Mesenchymal stem cell (in vitro differentiated cells and primary cell): ENCODE data around the gene RPL37.
A peak's percentile ranks its signal among the peaks of the same experiment; 100 is the strongest.

Source experiments
- DNase-seq: peaks from one replicate; pipeline ENCODE4 v3.0.0-alpha.2; 2013
- H2AFZ ChIP-seq: one replicate; pipeline ENCODE4 v1.6.1; 2013; ENCODE audit warnings: low read depth, mild to moderate bottlenecking, control low read depth, inconsistent platforms, low read length, moderate library complexity
- H2AK5ac ChIP-seq: 2 replicates; pipeline ENCODE4 v1.6.1; 2013; ENCODE audit warnings: low read length, moderate library complexity, mild to moderate bottlenecking, inconsistent platforms; ENCODE audit not compliant: severe bottlenecking
- H2BK120ac ChIP-seq: one replicate; pipeline ENCODE4 v1.6.1; 2013; ENCODE audit warnings: low read depth, mild to moderate bottlenecking, inconsistent platforms, low read length, moderate library complexity
- H2BK12ac ChIP-seq, 2 experiments: one replicate each; pipeline ENCODE4 v1.6.1; 2013; ENCODE audit warnings: inconsistent platforms in 2 of 2, low read length in 2 of 2, mild to moderate bottlenecking in 2 of 2, moderate library complexity in 2 of 2, control low read depth in 1 of 2
- H2BK15ac ChIP-seq: one replicate; pipeline ENCODE4 v1.6.1; 2013; ENCODE audit warnings: mild to moderate bottlenecking, low read depth, inconsistent platforms; ENCODE audit not compliant: poor library complexity, severe bottlenecking
- H2BK5ac ChIP-seq: 2 replicates; pipeline ENCODE4 v1.6.1; 2013; ENCODE audit warnings: low read depth, mild to moderate bottlenecking, low read length, control low read depth, inconsistent platforms; ENCODE audit not compliant: poor library complexity, severe bottlenecking
- H3K14ac ChIP-seq, 2 experiments: one replicate each; pipeline ENCODE4 v1.6.1; 2013; ENCODE audit warnings: inconsistent platforms in 2 of 2, low read length in 2 of 2, control low read depth in 1 of 2, mild to moderate bottlenecking in 1 of 2, moderate library complexity in 1 of 2
- H3K18ac ChIP-seq, 2 experiments: one replicate each; pipeline ENCODE4 v1.6.1; 2013; ENCODE audit warnings: inconsistent platforms in 2 of 2, low read length in 2 of 2, control low read depth in 1 of 2, low read depth in 1 of 2, mild to moderate bottlenecking in 1 of 2
- H3K23ac ChIP-seq, 2 experiments: one replicate each; pipeline ENCODE4 v1.6.1; 2013; ENCODE audit warnings: inconsistent platforms in 2 of 2, low read length in 2 of 2, mild to moderate bottlenecking in 2 of 2, moderate library complexity in 2 of 2, control low read depth in 1 of 2
- H3K27ac ChIP-seq: 2 replicates; pipeline ENCODE4 v1.5.1; 2013; ENCODE audit warnings: mild to moderate bottlenecking, moderate library complexity, low read length, control low read depth, inconsistent platforms; ENCODE audit not compliant: poor library complexity, severe bottlenecking
- H3K27me3 ChIP-seq, 2 experiments: 2 replicates each; pipeline versions ENCODE4 v1.6.1 to v1.7.0; 2013; ENCODE audit warnings: low read length in 2 of 2, mild to moderate bottlenecking in 2 of 2, moderate library complexity in 2 of 2, control low read depth in 1 of 2, inconsistent platforms in 1 of 2; ENCODE audit not compliant: control insufficient read depth in 1 of 2, insufficient read depth in 1 of 2
- H3K36me3 ChIP-seq, 2 experiments: 2 replicates each; pipeline versions ENCODE4 v1.6.1 to v1.7.0; 2013; ENCODE audit warnings: low read length in 2 of 2, control low read depth in 1 of 2, inconsistent platforms in 1 of 2, low read depth in 1 of 2, mild to moderate bottlenecking in 1 of 2; ENCODE audit not compliant: insufficient read depth in 2 of 2, control insufficient read depth in 1 of 2
- H3K4ac ChIP-seq, 2 experiments: one replicate each; pipeline ENCODE4 v1.6.1; 2013; ENCODE audit warnings: inconsistent platforms in 2 of 2, low read length in 2 of 2, mild to moderate bottlenecking in 2 of 2, moderate library complexity in 2 of 2, control low read depth in 1 of 2, low read depth in 1 of 2
- H3K4me1 ChIP-seq: 2 replicates; pipeline ENCODE4 v1.6.1; 2013; ENCODE audit warnings: low read depth, low read length, control low read depth; ENCODE audit not compliant: control insufficient read depth, insufficient read depth
- H3K4me2 ChIP-seq: 2 replicates; pipeline ENCODE4 v1.6.1; 2013; ENCODE audit warnings: low read length, mild to moderate bottlenecking, inconsistent platforms; ENCODE audit not compliant: poor library complexity, severe bottlenecking
- H3K4me3 ChIP-seq, 2 experiments: 2 replicates each; pipeline versions ENCODE4 v1.5.1 to v1.7.0; 2013; ENCODE audit warnings: low read length in 2 of 2, mild to moderate bottlenecking in 2 of 2, control low read depth in 1 of 2, low read depth in 1 of 2; ENCODE audit not compliant: insufficient read depth in 1 of 2
- H3K79me1 ChIP-seq: replicated peaks from 2 replicates; pipeline ENCODE4 v1.6.1; 2013; ENCODE audit warnings: mild to moderate bottlenecking, control low read depth, low read length, inconsistent platforms; ENCODE audit not compliant: poor library complexity, severe bottlenecking
- H3K9ac ChIP-seq: 2 replicates; pipeline ENCODE4 v1.7.0; 2013; ENCODE audit warnings: mild to moderate bottlenecking, low read length, moderate library complexity
- H3K9me3 ChIP-seq: 2 replicates; pipeline ENCODE4 v1.7.0; 2013; ENCODE audit warnings: mild to moderate bottlenecking, low read length; ENCODE audit not compliant: control insufficient read depth
- H4K8ac ChIP-seq: one replicate; pipeline ENCODE4 v1.6.1; 2013; ENCODE audit warnings: inconsistent platforms, mild to moderate bottlenecking, low read length, moderate library complexity
- H4K91ac ChIP-seq: one replicate; pipeline ENCODE4 v1.6.1; 2013; ENCODE audit warnings: mild to moderate bottlenecking, low read length, inconsistent platforms
- WGBS: methylation state at CpG from one replicate; pipeline ENCODE4 v1.1.7; 2013; ENCODE audit warnings: mixed read lengths; 5-methylcytosine and 5-hydroxymethylcytosine counted together

Gene RPL37

DNA sequence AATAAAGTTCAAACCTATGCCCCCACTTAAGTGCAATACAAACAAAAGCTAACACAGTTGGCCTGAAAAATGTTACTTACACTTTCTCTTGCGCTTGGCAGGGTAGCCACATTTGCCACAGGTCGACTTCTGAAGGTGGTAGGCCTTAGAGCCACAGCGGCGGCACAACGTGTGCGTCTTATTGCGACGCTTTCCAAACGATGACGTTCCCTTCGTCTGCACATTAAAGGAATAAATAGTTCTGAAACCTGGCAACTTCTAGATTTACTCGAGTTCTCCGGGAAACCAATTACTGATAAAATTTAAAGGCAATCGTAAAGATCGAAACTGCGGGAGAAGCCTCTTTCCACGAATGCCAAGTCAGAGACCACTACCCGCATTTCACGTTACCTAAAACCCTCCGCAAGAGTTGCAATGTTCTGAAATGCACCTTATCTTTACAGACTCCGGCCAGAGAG is 602 bp downstream of the RPL37 start:
- peak overlapping the region; percentile 68 for H3K27ac ChIP-seq
- H3K9ac ChIP-seq, result peak overlapping the region; percentile 100
- DNase-seq, result peak; percentile 58
- H3K14ac ChIP-seq, result peak overlapping the region in 1 of 2 experiments; percentile 41
- no peak overlapping the region for H4K91ac ChIP-seq
- no peak overlapping the region for H2BK120ac ChIP-seq
- no peak overlapping the region for H2BK12ac ChIP-seq
- peak overlapping the region; percentile 3 for H2BK5ac ChIP-seq
- peak overlapping the region; percentile 91 for H3K4me2 ChIP-seq
- H2AK5ac ChIP-seq, result peak overlapping the region; percentile 50
- H3K27me3 ChIP-seq, result no peaks in the 10 kb centered on the region
- peaks cover 4% of the 10 kb centered on the region for H3K79me1 ChIP-seq
- H4K8ac ChIP-seq, result peak overlapping the region; percentile 94
- no peak overlapping the region for H3K23ac ChIP-seq
- peaks cover 18 to 50% of the 10 kb centered on the region in 2 experiments for H3K36me3 ChIP-seq
- H3K4me3 ChIP-seq, result peak overlapping the region; percentile 64 to 100
- H3K18ac ChIP-seq, result peak overlapping the region; percentile 55 to 65
- under 1% methylated on average over 21 of the region's 21 CpGs for WGBS
- H2AFZ ChIP-seq, result no peak overlapping the region
- no peaks in the 10 kb centered on the region for H3K9me3 ChIP-seq
- no peak overlapping the region for H2BK15ac ChIP-seq
- peak overlapping the region; percentile 76 to 82 for H3K4ac ChIP-seq
- H3K4me1 ChIP-seq, result peaks cover 6% of the 10 kb centered on the region

DNA sequence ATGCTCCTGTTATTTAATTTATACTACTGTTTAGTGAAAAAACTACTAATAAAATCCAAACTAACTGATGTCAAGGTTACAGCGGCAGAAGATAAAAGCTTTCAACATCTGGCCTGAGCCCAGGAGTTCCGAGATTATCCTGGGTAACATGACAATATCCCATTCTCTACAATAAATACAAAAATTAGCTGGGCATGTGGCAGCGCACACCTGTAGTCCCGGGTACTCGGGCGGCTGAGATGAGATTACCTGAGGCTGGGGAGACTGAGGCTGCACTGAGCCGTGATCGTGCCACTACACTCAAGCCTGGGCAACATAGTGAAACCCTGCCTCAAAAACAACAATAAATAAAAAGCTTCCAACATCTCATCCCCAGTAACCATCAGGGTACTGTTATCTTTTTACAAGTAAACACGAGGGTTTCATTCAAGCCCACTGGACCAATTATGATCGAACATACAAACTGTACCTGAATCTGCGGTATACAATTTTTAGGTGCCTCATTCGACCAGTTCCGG is 1.3 kb downstream of the RPL37 start:
- Histone ChIP-seq H2BK5ac (no peak overlapping the region), H3K9ac (peak overlapping the region; percentile 100), H3K4ac (no peak overlapping the region), H2BK12ac (no peak overlapping the region), H3K79me1 (peaks cover 4% of the 10 kb centered on the region), H3K14ac (no peak overlapping the region), H2BK15ac (no peak overlapping the region), H3K4me1 (peaks cover 6% of the 10 kb centered on the region), H3K4me2 (peak overlapping the region; percentile 91), H3K23ac (no peak overlapping the region), H4K8ac (no peak overlapping the region), H3K4me3 (peak overlapping the region; percentile 59 to 100), H3K9me3 (no peaks in the 10 kb centered on the region), H2AK5ac (no peak overlapping the region), H2BK120ac (no peak overlapping the region), H4K91ac (no peak overlapping the region), H3K27ac (no peak overlapping the region), H2AFZ (no peak overlapping the region), H3K18ac (no peak overlapping the region), H3K36me3 (peaks cover 18 to 56% of the 10 kb centered on the region in 2 experiments), H3K27me3 (no peaks in the 10 kb centered on the region)
- DNase-seq, result no peak
- 26% methylated on average over 13 of the region's 13 CpGs for WGBS

DNA sequence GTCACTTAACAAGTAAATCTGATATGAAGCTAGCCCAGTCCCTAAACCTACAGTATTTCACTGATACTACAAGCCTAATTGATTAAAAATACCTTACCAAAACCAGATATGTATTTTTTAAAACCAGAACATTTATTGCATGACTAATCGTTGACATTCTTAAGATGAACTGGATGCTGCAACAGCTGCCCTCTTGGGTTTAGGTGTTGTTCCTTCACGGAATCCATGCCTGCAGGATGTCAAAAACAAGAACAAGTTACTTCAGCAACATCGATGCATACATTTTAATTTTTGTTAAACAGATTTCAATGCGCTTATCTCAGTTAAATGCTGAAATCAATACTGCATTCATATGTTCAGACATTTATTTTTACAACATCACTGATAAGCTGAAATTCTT is 2.7 kb downstream of the RPL37 start:
- no peak overlapping the region for H3K14ac ChIP-seq
- no peak overlapping the region for H2AK5ac ChIP-seq
- no peak overlapping the region for H4K91ac ChIP-seq
- WGBS, result 84% methylated on average over 4 of the region's 4 CpGs
- H3K18ac ChIP-seq, result no peak overlapping the region
- H3K79me1 ChIP-seq, result peaks cover 4% of the 10 kb centered on the region
- H2BK15ac ChIP-seq, result no peak overlapping the region
- DNase-seq, result no peak
- H2BK120ac ChIP-seq, result no peak overlapping the region
- H4K8ac ChIP-seq, result no peak overlapping the region
- H3K9ac ChIP-seq, result peak overlapping the region; percentile 100
- H2AFZ ChIP-seq, result no peak overlapping the region
- no peak overlapping the region for H3K4me2 ChIP-seq
- H2BK5ac ChIP-seq, result no peak overlapping the region
- no peak overlapping the region for H2BK12ac ChIP-seq
- no peak overlapping the region for H3K23ac ChIP-seq
- H3K4me3 ChIP-seq, result peak overlapping the region in 1 of 2 experiments; percentile 100
- no peak overlapping the region for H3K4ac ChIP-seq
- H3K36me3 ChIP-seq, result peaks cover 24 to 70% of the 10 kb centered on the region in 2 experiments
- H3K27ac ChIP-seq, result no peak overlapping the region
- H3K27me3 ChIP-seq, result no peaks in the 10 kb centered on the region
- no peaks in the 10 kb centered on the region for H3K9me3 ChIP-seq
- peaks cover 6% of the 10 kb centered on the region for H3K4me1 ChIP-seq

DNA sequence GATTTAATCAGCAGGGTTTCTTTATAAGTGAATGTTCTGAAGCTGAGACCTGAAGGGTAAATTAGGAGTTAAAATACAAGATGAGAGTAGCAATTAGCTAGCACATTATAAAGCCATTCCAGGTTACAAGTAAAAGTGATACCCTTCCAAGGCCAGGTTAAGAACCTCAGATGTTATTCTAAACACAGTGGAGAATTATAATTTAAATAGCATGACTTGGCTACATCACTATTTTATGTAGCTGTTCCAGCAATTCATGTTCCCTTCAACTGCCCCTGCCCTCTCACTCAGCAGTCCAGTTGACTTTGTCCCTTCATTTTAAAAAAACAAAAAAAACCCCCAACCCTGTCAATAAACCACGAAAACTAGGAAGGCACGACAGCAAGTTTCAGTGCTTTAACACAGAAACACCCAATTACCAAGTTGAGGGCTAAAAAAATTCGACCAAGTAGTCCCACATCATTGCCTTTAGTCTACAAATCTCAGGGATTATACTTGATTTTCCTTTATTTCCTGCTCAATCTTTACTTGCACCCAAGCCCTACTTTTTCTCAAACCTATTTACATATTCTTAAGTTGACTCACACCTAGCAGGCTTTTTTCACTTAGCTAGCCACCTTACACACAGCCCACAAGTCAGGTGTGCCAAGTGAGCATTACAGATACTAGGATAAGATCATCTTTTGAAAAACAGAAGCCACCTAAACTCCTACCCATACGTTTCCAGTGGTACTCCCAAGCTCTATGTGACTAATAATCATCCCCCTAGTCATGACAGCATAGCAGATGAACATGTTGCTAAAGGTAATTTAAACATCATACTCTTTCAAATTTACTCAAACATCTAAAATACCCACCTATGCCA is 3.4 kb downstream of the RPL37 start:
- Histone ChIP-seq H3K9ac (peak overlapping the region; percentile 100), H3K23ac (no peak overlapping the region), H3K79me1 (peaks cover 5% of the 10 kb centered on the region), H2BK15ac (no peak overlapping the region), H4K91ac (no peak overlapping the region), H3K4ac (no peak overlapping the region), H3K36me3 (peaks cover 30 to 78% of the 10 kb centered on the region in 2 experiments), H3K27ac (no peak overlapping the region), H2AFZ (no peak overlapping the region), H2AK5ac (no peak overlapping the region), H3K4me1 (peaks cover 6% of the 10 kb centered on the region), H3K9me3 (no peaks in the 10 kb centered on the region), H3K18ac (no peak overlapping the region), H4K8ac (no peak overlapping the region), H3K4me3 (peak overlapping the region in 1 of 2 experiments; percentile 100), H3K27me3 (no peaks in the 10 kb centered on the region), H2BK12ac (no peak overlapping the region), H2BK120ac (no peak overlapping the region), H2BK5ac (no peak overlapping the region), H3K14ac (no peak overlapping the region), H3K4me2 (no peak overlapping the region)
- WGBS, result 79% methylated on average over 4 of the region's 4 CpGs
- no peak for DNase-seq
